PC-9 (cell line): Measurements from ENCODE around the gene CCDC194. TPM values are rescaled to one million over a fixed set of nuclear protein-coding genes. Genes with fewer than 3 reads are reported as not detected.

Experiments
- BruUV-seq: library from RNA; stranded (reverse); fragments of 400-500 nt; replicated peaks from 2 replicates; lab custom pipeline; 2021; lab: Mats Ljungman, UMichigan
- CTCF ChIA-PET: fragments of 300-600 bp; sonication (Branson Sonifier 250); formaldehyde crosslinking; loops from one replicate; lab custom pipeline; 2022; ENCODE audit warnings: antibody characterized with exemption; lab: Charles Lee
- POLR2A ChIA-PET: fragments of 300-600 bp; sonication (Branson Sonifier 250); formaldehyde crosslinking; loops from one replicate; lab custom pipeline; 2022; ENCODE audit warnings: antibody characterized with exemption; ENCODE audit not compliant: unreplicated experiment; lab: Charles Lee
- DNase-seq, 2 experiments: peaks; one replicate each; pipeline versions ENCODE4 v3.0.0 to v3.0.0-alpha.2; 2015 to 2022; ENCODE audit warnings: mixed read lengths in 1 of 2
- H2AFZ ChIP-seq: fragments of 200-600 bp; sonication (generic); 2 replicates; pipeline ENCODE4 v1.8.1; 2017; ENCODE audit warnings: antibody characterized with exemption
- H3F3A ChIP-seq: fragments of 200-600 bp; sonication (generic); 2 replicates; pipeline ENCODE4 v1.8.1; 2017; ENCODE audit warnings: antibody characterized with exemption, mild to moderate bottlenecking, low read depth; ENCODE audit not compliant: insufficient read depth
- H3K27ac ChIP-seq: fragments of 200-600 bp; sonication (generic); 2 replicates; pipeline ENCODE4 v1.6.1; 2016; ENCODE audit warnings: mixed run types
- H3K27me3 ChIP-seq: fragments of 200-600 bp; sonication (generic); 2 replicates; pipeline ENCODE4 v1.6.1; 2016; ENCODE audit warnings: low read depth, mixed run types; ENCODE audit not compliant: insufficient read depth
- H3K36me3 ChIP-seq: fragments of 200-600 bp; sonication (generic); 2 replicates; pipeline ENCODE4 v1.6.1; 2016; ENCODE audit warnings: low read depth, mixed run types
- H3K4me1 ChIP-seq: fragments of 200-600 bp; sonication (generic); replicated peaks from 2 replicates; pipeline ENCODE4 v1.6.1; 2016; ENCODE audit warnings: mixed run types; ENCODE audit not compliant: insufficient read depth
- H3K4me2 ChIP-seq: fragments of 200-600 bp; sonication (generic); 2 replicates; pipeline ENCODE4 v1.6.1; 2017; ENCODE audit warnings: mixed run types
- H3K4me3 ChIP-seq: fragments of 200-600 bp; sonication (generic); 2 replicates; pipeline ENCODE4 v1.6.1; 2016; ENCODE audit warnings: mixed run types
- H3K79me2 ChIP-seq: fragments of 200-600 bp; sonication (generic); 2 replicates; pipeline ENCODE4 v1.6.1; 2017; ENCODE audit warnings: low read depth, mixed run types
- H3K9me2 ChIP-seq: fragments of 200-600 bp; sonication (generic); 2 replicates; pipeline ENCODE4 v1.8.1; 2017; ENCODE audit warnings: mild to moderate bottlenecking; ENCODE audit not compliant: insufficient read depth
- H3K9me3 ChIP-seq: fragments of 200-600 bp; sonication (generic); 2 replicates; pipeline ENCODE4 v1.8.1; 2016; ENCODE audit warnings: low read depth; ENCODE audit not compliant: insufficient read depth
- H4K20me1 ChIP-seq: fragments of 200-600 bp; sonication (generic); 2 replicates; pipeline ENCODE4 v1.8.1; 2017; ENCODE audit not compliant: insufficient read depth
- CTCF ChIP-seq: fragments of 200-600 bp; sonication (generic); conservative IDR thresholded peaks from 2 replicates; pipeline ENCODE4 v1.6.1; 2017; ENCODE audit warnings: mixed run types, antibody characterized with exemption, mild to moderate bottlenecking, moderate library complexity
- EZH2 ChIP-seq: fragments of 200-600 bp; sonication (generic); IDR thresholded peaks from 2 replicates; pipeline ENCODE4 v1.8.0; 2017; ENCODE audit warnings: antibody characterized with exemption, low read depth
- intact Hi-C: fragments of 100-400 bp; cut with micrococcal nuclease; formaldehyde crosslinking; loops from one replicate; pipeline ENCODE4 v1.10.0; 2022; ENCODE audit not compliant: unreplicated experiment
- total RNA-seq: library from RNA; stranded (reverse); gene quantifications from 2 replicates; pipeline ENCODE4 v1.2.3, GENCODE V29; 2021

CCDC194 gene
- total RNA-seq, 1 experiment from 2014 or later = not detected

GRCh38 chr19:17436094-17436873 is 42.3 kb upstream of the CCDC194 start:
- H3K4me3 ChIP-seq = no peak overlapping the region
- H3K9me3 ChIP-seq = no peaks in the 10 kb centered on the region
- H3K79me2 ChIP-seq = no peaks in the 10 kb centered on the region
- no peaks in the 10 kb centered on the region for H3K4me1 ChIP-seq
- DNase-seq = no peak
- POLR2A ChIA-PET = no interaction called here
- peaks cover 17% of the 10 kb centered on the region; the same call in 1 of the 2 replicates for H3F3A ChIP-seq
- no peaks in the 10 kb centered on the region for H3K9me2 ChIP-seq
- no peak overlapping the region for H3K4me2 ChIP-seq
- no peaks in the 10 kb centered on the region for H4K20me1 ChIP-seq
- no TSS peak for BruUV-seq
- CTCF ChIA-PET = no interaction called here
- no peaks in the 10 kb centered on the region for H3K27me3 ChIP-seq
- no peak overlapping the region for H2AFZ ChIP-seq
- H3K27ac ChIP-seq = no peak overlapping the region
- intact Hi-C loops = no loop called here
- no peaks in the 10 kb centered on the region for H3K36me3 ChIP-seq
- TF ChIP-seq CTCF = no peak
- no peak for TF ChIP-seq EZH2

GRCh38 chr19:17435218-17435617 is 41.2 kb upstream of the CCDC194 start:
- H3K79me2 ChIP-seq = no peaks in the 10 kb centered on the region
- DNase-seq = no peak
- H3K4me3 ChIP-seq = no peak overlapping the region
- H3K36me3 ChIP-seq = no peaks in the 10 kb centered on the region
- no peak overlapping the region for H3K27ac ChIP-seq
- no peaks in the 10 kb centered on the region for H3K4me1 ChIP-seq
- BruUV-seq = no TSS peak
- H3K9me3 ChIP-seq = no peaks in the 10 kb centered on the region
- no peak overlapping the region for H2AFZ ChIP-seq
- TF ChIP-seq CTCF (no peak), EZH2 (no peak)
- no peaks in the 10 kb centered on the region for H3K27me3 ChIP-seq
- H3F3A ChIP-seq = peaks cover 17% of the 10 kb centered on the region; the same call in 1 of the 2 replicates
- intact Hi-C loops = no loop called here
- POLR2A ChIA-PET = no interaction called here
- CTCF ChIA-PET = no interaction called here
- no peaks in the 10 kb centered on the region for H4K20me1 ChIP-seq
- no peaks in the 10 kb centered on the region for H3K9me2 ChIP-seq
- no peak overlapping the region for H3K4me2 ChIP-seq

GRCh38 chr19:17431417-17431816 is 37.4 kb upstream of the CCDC194 start:
- no peak overlapping the region for H3K27ac ChIP-seq
- POLR2A ChIA-PET = no interaction called here
- intact Hi-C loops = no loop called here
- H3K9me3 ChIP-seq = no peaks in the 10 kb centered on the region
- no peaks in the 10 kb centered on the region for H3K4me1 ChIP-seq
- H3K36me3 ChIP-seq = no peaks in the 10 kb centered on the region
- no peak overlapping the region for H3K4me3 ChIP-seq
- H3K4me2 ChIP-seq = no peak overlapping the region
- H4K20me1 ChIP-seq = no peaks in the 10 kb centered on the region
- H3F3A ChIP-seq = peaks cover 16% of the 10 kb centered on the region; the same call in 1 of the 2 replicates
- DNase-seq = no peak
- H3K9me2 ChIP-seq = no peaks in the 10 kb centered on the region
- no peaks in the 10 kb centered on the region for H3K27me3 ChIP-seq
- CTCF ChIA-PET = no interaction called here
- H2AFZ ChIP-seq = no peak overlapping the region
- TF ChIP-seq EZH2 (no peak), CTCF (no peak)
- no peaks in the 10 kb centered on the region for H3K79me2 ChIP-seq
- BruUV-seq = no TSS peak
